K562 (cell line): ENCODE measurements around the gene HES5. TPM values are rescaled to one million over a fixed set of nuclear protein-coding genes. Genes with fewer than 3 reads are reported as not detected.
A peak's percentile ranks its signal among the peaks of the same experiment; 100 is the strongest.

Source experiments
- CHD7 ChIP-seq: fragments of 200-600 bp; sonication (generic); IDR thresholded peaks from one replicate; pipeline ENCODE4 v1.6.1; 2012; ENCODE audit warnings: mild to moderate bottlenecking, low read depth, low read length, inconsistent platforms
- HNRNPLL ChIP-seq: fragments of 200-400 bp; formaldehyde crosslinking; IDR thresholded peaks from 2 replicates; pipeline ENCODE4 v1.6.1; 2017; ENCODE audit warnings: low read length, low read depth, mild to moderate bottlenecking; ENCODE audit not compliant: poor library complexity, severe bottlenecking
- TEAD2 ChIP-seq: fragments of 450-650 bp; IDR thresholded peaks from 2 replicates; pipeline ENCODE4 v1.6.1; 2016; ENCODE audit warnings: missing genetic modification characterization, control low read depth, missing compliant biosample characterization
- ZFX ChIP-seq: sonication (generic); formaldehyde crosslinking; IDR thresholded peaks from 2 replicates; pipeline ENCODE4 v1.8.0; 2022; ENCODE audit warnings: mild to moderate bottlenecking, missing genetic modification reagents, moderate library complexity
- ZNF609 ChIP-seq: sonication (generic); formaldehyde crosslinking; IDR thresholded peaks from 2 replicates; pipeline ENCODE4 v1.8.1; 2023; ENCODE audit warnings: missing genetic modification reagents, mild to moderate bottlenecking, borderline replicate concordance
- polyA plus RNA-seq, 8 experiments: library from polyadenylated mRNA; depleted of rRNA in 4 of 8; stranded (reverse) in 5 of 8; unstranded in 3 of 8; fragments of >200 nt; fragmentation: Nextera tagmentation in 2 of 8; fragmentation: Illumina TruSeq in 1 of 8; extraction: Ambion mirVana in 2 of 8; extraction: Trizol in 1 of 8; gene quantifications; 2 replicates each; pipeline versions ENCODE4 v1.2.1 to v1.2.3, GENCODE V29; 2011 to 2014; ENCODE audit warnings: inconsistent platforms in 1 of 8, missing spikeins in 1 of 8
- total RNA-seq, 7 experiments: library from RNA; depleted of rRNA in 6 of 7; stranded (reverse); fragments of >200 nt in 6 of 7; fragmentation: Illumina TruSeq in 2 of 7; extraction: Trizol in 2 of 7; gene quantifications; 2 replicates each; pipeline versions ENCODE4 v1.2.1 to v1.2.3, GENCODE V29; 2011 to 2021; ENCODE audit warnings: low replicate concordance in 1 of 7
- TF ChIP-seq, protein P1 (sequence below): fragments of 200-800 bp; sonication (Bioruptor generic); IDR thresholded peaks from 2 replicates; pipeline ENCODE4 v1.6.1; 2017; ENCODE audit warnings: missing genetic modification characterization, missing compliant biosample characterization

Gene HES5
- total and polyA plus RNA-seq, 9 of the 15 experiments (the other 6 are each of a cell fraction or from before 2014, with no cell fraction given) = not detected

- TF ChIP-seq CHD7 (no peak), ZNF609 (CRISPR knock-in tag) (no peak), ZFX (CRISPR knock-in tag) (peak; percentile 80), TEAD2 (tag) (no peak), HNRNPLL (peak; percentile 20)
- TF ChIP-seq, protein P1, sequence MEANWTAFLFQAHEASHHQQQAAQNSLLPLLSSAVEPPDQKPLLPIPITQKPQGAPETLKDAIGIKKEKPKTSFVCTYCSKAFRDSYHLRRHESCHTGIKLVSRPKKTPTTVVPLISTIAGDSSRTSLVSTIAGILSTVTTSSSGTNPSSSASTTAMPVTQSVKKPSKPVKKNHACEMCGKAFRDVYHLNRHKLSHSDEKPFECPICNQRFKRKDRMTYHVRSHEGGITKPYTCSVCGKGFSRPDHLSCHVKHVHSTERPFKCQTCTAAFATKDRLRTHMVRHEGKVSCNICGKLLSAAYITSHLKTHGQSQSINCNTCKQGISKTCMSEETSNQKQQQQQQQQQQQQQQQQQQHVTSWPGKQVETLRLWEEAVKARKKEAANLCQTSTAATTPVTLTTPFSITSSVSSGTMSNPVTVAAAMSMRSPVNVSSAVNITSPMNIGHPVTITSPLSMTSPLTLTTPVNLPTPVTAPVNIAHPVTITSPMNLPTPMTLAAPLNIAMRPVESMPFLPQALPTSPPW = peak; percentile 8; the same call in 1 of the 2 replicates
These were observed 17.4 kb upstream of the HES5 start (continued) for GRCh38 chr1:2547210-2548067.
